Measurements from ENCODE around the gene CLDN17.

- TF ChIP-seq, protein P1, sequence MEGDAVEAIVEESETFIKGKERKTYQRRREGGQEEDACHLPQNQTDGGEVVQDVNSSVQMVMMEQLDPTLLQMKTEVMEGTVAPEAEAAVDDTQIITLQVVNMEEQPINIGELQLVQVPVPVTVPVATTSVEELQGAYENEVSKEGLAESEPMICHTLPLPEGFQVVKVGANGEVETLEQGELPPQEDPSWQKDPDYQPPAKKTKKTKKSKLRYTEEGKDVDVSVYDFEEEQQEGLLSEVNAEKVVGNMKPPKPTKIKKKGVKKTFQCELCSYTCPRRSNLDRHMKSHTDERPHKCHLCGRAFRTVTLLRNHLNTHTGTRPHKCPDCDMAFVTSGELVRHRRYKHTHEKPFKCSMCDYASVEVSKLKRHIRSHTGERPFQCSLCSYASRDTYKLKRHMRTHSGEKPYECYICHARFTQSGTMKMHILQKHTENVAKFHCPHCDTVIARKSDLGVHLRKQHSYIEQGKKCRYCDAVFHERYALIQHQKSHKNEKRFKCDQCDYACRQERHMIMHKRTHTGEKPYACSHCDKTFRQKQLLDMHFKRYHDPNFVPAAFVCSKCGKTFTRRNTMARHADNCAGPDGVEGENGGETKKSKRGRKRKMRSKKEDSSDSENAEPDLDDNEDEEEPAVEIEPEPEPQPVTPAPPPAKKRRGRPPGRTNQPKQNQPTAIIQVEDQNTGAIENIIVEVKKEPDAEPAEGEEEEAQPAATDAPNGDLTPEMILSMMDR (IDR thresholded peaks at IDR 0.05; ENCODE audit: poor library complexity), result no peak
- TF ChIP-seq EZH2 (IDR thresholded peaks at IDR 0.05; ENCODE audit: borderline replicate concordance), result no peak
Measured at GRCh38 chr21:30116479-30116878, 50.1 kb downstream of the CLDN17 start.

Data from hepatocyte (in vitro differentiated cells).